HEK293 (cell line): ENCODE measurements around the gene FANK1.

Experiments
- CTCF ChIA-PET: fragments of 350-600 bp; formaldehyde crosslinking; extraction: SDS; loops from one replicate; lab custom pipeline; 2021; ENCODE audit warnings: antibody characterized with exemption; lab: Yijun Ruan, JAX
- POLR2A ChIA-PET: fragments of 300-600 bp; formaldehyde crosslinking; extraction: SDS; loops from one replicate; lab custom pipeline; 2020; ENCODE audit warnings: antibody characterized with exemption, inconsistent platforms; lab: Yijun Ruan, JAX
- H3K27ac ChIP-seq: fragments of 200-500 bp; sonication (Bioruptor generic); 2 replicates; pipeline ENCODE4 v1.5.1; 2014; ENCODE audit warnings: low read depth, low read length, control low read depth, inconsistent platforms; ENCODE audit errors: extremely low read depth
- H3K36me3 ChIP-seq, 2 experiments: fragments of 200-500 bp in 1 of 2; sonication (Bioruptor generic) in 1 of 2; 1 replicate in 1 of 2; 2 replicates in 1 of 2; pipeline ENCODE4 v1.5.1; 2014 to 2017; ENCODE audit warnings: inconsistent platforms in 2 of 2, low read length in 2 of 2; ENCODE audit not compliant: control insufficient read depth in 2 of 2, insufficient read depth in 1 of 2
- H3K4me1 ChIP-seq: fragments of 200-500 bp; sonication (Bioruptor generic); 2 replicates; pipeline ENCODE4 v1.5.1; 2014; ENCODE audit warnings: mild to moderate bottlenecking, low read length, inconsistent platforms; ENCODE audit not compliant: control insufficient read depth, insufficient read depth
- H3K4me3 ChIP-seq: 2 replicates; pipeline ENCODE4 v1.5.1; 2011; ENCODE audit warnings: low read depth, mild to moderate bottlenecking, control low read depth, low read length, moderate library complexity
- H3K9me3 ChIP-seq: fragments of 200-500 bp; sonication (Bioruptor generic); 2 replicates; pipeline ENCODE4 v1.5.1; 2014; ENCODE audit warnings: low read depth, low read length, inconsistent platforms; ENCODE audit not compliant: control insufficient read depth, insufficient read depth
- HOXA7 ChIP-seq: sonication (generic); formaldehyde crosslinking; IDR thresholded peaks from 2 replicates; pipeline ENCODE4 v1.8.1; 2022; ENCODE audit warnings: missing genetic modification reagents, borderline replicate concordance
- MEIS1 ChIP-seq: sonication (generic); formaldehyde crosslinking; IDR thresholded peaks from 2 replicates; pipeline ENCODE4 v1.8.1; 2022; ENCODE audit warnings: missing genetic modification reagents, mild to moderate bottlenecking, borderline replicate concordance
- SETDB1 ChIP-seq: IDR thresholded peaks from one replicate; pipeline ENCODE4 v1.6.1; 2017; ENCODE audit warnings: mild to moderate bottlenecking, low read length, moderate library complexity, mixed read lengths; ENCODE audit not compliant: insufficient read length
- WT1 ChIP-seq: fragments of 450-650 bp; formaldehyde crosslinking; IDR thresholded peaks from 2 replicates; pipeline ENCODE4 v1.5.1; 2016; ENCODE audit warnings: missing biosample characterization, missing genetic modification characterization
- YY2 ChIP-seq: fragments of 450-650 bp; formaldehyde crosslinking; IDR thresholded peaks from 2 replicates; pipeline ENCODE4 v1.5.1; 2016; ENCODE audit warnings: missing biosample characterization, missing genetic modification characterization
- ZBTB17 ChIP-seq: fragments of 450-650 bp; formaldehyde crosslinking; IDR thresholded peaks from 2 replicates; pipeline ENCODE4 v1.5.1; 2016; ENCODE audit warnings: missing biosample characterization, missing genetic modification characterization
- ZNF10 ChIP-seq: fragments of 450-650 bp; formaldehyde crosslinking; IDR thresholded peaks from 2 replicates; pipeline ENCODE4 v1.5.1; 2017; ENCODE audit warnings: missing biosample characterization, missing genetic modification characterization
- ZNF146 ChIP-seq: fragments of 450-650 bp; formaldehyde crosslinking; IDR thresholded peaks from 2 replicates; pipeline ENCODE4 v1.5.1; 2016; ENCODE audit warnings: missing biosample characterization, missing genetic modification characterization
- ZNF2 ChIP-seq: fragments of 450-650 bp; formaldehyde crosslinking; IDR thresholded peaks from 2 replicates; pipeline ENCODE4 v1.5.1; 2016; ENCODE audit warnings: missing biosample characterization, missing genetic modification characterization
- ZNF394 ChIP-seq: fragments of 450-650 bp; formaldehyde crosslinking; IDR thresholded peaks from 2 replicates; pipeline ENCODE4 v1.5.1; 2016; ENCODE audit warnings: missing biosample characterization, missing genetic modification characterization, mild to moderate bottlenecking, moderate library complexity, borderline replicate concordance
- ZNF768 ChIP-seq: fragments of 450-650 bp; formaldehyde crosslinking; IDR thresholded peaks from 2 replicates; pipeline ENCODE4 v1.5.1; 2018; ENCODE audit warnings: missing biosample characterization, mild to moderate bottlenecking, missing genetic modification characterization
- TF ChIP-seq, protein P1 (sequence below): fragments of 450-650 bp; formaldehyde crosslinking; IDR thresholded peaks from 2 replicates; pipeline ENCODE4 v1.5.1; 2016; ENCODE audit warnings: missing biosample characterization, missing genetic modification characterization
- TF ChIP-seq, protein P2 (sequence below): fragments of 450-650 bp; formaldehyde crosslinking; IDR thresholded peaks from 2 replicates; pipeline ENCODE4 v1.5.1; 2016; ENCODE audit warnings: missing biosample characterization, missing genetic modification characterization
- TF ChIP-seq, protein P3 (sequence below): fragments of 450-650 bp; formaldehyde crosslinking; IDR thresholded peaks from 2 replicates; pipeline ENCODE4 v1.5.1; 2016; ENCODE audit warnings: missing biosample characterization, missing genetic modification characterization, borderline replicate concordance
- TF ChIP-seq, protein P4 (sequence below): fragments of 450-650 bp; formaldehyde crosslinking; IDR thresholded peaks from 2 replicates; pipeline ENCODE4 v1.5.1; 2016; ENCODE audit warnings: missing biosample characterization, missing genetic modification characterization
- TF ChIP-seq, protein P5 (sequence below): fragments of 450-650 bp; formaldehyde crosslinking; IDR thresholded peaks from 2 replicates; pipeline ENCODE4 v1.5.1; 2016; ENCODE audit warnings: missing biosample characterization, missing genetic modification characterization
- TF ChIP-seq, protein P6 (sequence below): fragments of 450-650 bp; formaldehyde crosslinking; IDR thresholded peaks from 2 replicates; pipeline ENCODE4 v1.5.1; 2016; ENCODE audit warnings: missing biosample characterization, missing genetic modification characterization

The FANK1 gene

DNA sequence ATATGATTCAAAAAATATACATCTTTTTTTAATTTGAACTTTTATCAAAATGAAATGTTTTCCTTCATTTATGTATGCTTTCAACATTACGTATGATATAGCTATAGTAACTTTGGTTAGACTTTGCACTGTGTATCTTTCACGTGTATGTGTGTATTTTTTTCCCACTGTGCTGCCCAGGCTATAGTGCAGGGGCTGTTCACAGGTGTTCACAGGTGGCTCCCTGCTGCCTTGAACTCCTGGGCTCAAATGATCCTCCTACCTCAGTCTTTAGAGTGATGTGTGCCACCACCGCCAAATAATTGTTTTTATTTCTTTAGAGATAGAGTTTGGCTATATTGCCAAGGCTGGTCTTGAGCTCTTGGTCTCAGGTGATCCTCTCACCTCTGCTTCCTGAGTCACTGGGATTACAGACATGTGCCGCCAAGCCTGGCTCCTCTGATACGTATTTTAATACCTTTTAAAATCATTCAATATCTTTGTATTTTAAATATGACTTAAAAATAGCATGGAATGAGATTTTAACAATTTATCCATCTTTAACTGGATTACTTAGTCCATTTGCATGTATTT, 29.0 kb downstream of the FANK1 start:
- no peak overlapping the region for H3K27ac ChIP-seq
- no peak overlapping the region for H3K4me3 ChIP-seq
- POLR2A ChIA-PET = no interaction called here
- H3K4me1 ChIP-seq = no peaks in the 10 kb centered on the region
- TF ChIP-seq, protein P1, sequence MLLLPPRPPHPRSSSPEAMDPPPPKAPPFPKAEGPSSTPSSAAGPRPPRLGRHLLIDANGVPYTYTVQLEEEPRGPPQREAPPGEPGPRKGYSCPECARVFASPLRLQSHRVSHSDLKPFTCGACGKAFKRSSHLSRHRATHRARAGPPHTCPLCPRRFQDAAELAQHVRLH (tag by site-specific recombination) = no peak
- TF ChIP-seq ZNF2 (no peak), ZNF768 (tag by site-specific recombination) (no peak), ZBTB17 (tag by site-specific recombination) (no peak), ZNF146 (tag by site-specific recombination) (no peak), ZNF394 (tag by site-specific recombination) (no peak), MEIS1 (CRISPR knock-in tag) (no peak), SETDB1 (no peak), ZNF10 (no peak), WT1 (tag by site-specific recombination) (no peak), YY2 (tag by site-specific recombination) (no peak), HOXA7 (CRISPR knock-in tag) (no peak)
- TF ChIP-seq, protein P2, sequence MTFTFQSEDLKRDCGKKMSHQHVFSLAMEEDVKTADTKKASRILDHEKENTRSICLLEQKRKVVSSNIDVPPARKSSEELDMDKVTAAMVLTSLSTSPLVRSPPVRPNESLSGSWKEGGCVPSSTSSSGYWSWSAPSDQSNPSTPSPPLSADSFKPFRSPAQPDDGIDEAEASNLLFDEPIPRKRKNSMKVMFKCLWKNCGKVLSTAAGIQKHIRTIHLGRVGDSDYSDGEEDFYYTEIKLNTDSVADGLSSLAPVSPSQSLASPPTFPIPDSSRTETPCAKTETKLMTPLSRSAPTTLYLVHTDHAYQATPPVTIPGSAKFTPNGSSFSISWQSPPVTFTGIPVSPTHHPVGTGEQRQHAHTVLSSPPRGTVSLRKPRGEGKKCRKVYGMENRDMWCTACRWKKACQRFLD (tag by site-specific recombination) = no peak
- TF ChIP-seq, protein P3, sequence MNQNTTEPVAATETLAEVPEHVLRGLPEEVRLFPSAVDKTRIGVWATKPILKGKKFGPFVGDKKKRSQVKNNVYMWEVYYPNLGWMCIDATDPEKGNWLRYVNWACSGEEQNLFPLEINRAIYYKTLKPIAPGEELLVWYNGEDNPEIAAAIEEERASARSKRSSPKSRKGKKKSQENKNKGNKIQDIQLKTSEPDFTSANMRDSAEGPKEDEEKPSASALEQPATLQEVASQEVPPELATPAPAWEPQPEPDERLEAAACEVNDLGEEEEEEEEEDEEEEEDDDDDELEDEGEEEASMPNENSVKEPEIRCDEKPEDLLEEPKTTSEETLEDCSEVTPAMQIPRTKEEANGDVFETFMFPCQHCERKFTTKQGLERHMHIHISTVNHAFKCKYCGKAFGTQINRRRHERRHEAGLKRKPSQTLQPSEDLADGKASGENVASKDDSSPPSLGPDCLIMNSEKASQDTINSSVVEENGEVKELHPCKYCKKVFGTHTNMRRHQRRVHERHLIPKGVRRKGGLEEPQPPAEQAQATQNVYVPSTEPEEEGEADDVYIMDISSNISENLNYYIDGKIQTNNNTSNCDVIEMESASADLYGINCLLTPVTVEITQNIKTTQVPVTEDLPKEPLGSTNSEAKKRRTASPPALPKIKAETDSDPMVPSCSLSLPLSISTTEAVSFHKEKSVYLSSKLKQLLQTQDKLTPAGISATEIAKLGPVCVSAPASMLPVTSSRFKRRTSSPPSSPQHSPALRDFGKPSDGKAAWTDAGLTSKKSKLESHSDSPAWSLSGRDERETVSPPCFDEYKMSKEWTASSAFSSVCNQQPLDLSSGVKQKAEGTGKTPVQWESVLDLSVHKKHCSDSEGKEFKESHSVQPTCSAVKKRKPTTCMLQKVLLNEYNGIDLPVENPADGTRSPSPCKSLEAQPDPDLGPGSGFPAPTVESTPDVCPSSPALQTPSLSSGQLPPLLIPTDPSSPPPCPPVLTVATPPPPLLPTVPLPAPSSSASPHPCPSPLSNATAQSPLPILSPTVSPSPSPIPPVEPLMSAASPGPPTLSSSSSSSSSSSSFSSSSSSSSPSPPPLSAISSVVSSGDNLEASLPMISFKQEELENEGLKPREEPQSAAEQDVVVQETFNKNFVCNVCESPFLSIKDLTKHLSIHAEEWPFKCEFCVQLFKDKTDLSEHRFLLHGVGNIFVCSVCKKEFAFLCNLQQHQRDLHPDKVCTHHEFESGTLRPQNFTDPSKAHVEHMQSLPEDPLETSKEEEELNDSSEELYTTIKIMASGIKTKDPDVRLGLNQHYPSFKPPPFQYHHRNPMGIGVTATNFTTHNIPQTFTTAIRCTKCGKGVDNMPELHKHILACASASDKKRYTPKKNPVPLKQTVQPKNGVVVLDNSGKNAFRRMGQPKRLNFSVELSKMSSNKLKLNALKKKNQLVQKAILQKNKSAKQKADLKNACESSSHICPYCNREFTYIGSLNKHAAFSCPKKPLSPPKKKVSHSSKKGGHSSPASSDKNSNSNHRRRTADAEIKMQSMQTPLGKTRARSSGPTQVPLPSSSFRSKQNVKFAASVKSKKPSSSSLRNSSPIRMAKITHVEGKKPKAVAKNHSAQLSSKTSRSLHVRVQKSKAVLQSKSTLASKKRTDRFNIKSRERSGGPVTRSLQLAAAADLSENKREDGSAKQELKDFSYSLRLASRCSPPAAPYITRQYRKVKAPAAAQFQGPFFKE (tag by site-specific recombination) = no peak
- TF ChIP-seq, protein P4, sequence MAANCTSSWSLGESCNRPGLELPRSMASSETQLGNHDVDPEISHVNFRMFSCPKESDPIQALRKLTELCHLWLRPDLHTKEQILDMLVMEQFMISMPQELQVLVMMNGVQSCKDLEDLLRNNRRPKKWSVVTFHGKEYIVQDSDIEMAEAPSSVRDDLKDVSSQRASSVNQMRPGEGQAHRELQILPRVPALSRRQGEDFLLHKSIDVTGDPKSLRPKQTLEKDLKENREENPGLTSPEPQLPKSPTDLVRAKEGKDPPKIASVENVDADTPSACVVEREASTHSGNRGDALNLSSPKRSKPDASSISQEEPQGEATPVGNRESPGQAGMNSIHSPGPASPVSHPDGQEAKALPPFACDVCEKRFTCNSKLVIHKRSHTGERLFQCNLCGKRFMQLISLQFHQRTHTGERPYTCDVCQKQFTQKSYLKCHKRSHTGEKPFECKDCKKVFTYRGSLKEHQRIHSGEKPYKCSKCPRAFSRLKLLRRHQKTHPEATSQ (tag by site-specific recombination) = no peak
- TF ChIP-seq, protein P5, sequence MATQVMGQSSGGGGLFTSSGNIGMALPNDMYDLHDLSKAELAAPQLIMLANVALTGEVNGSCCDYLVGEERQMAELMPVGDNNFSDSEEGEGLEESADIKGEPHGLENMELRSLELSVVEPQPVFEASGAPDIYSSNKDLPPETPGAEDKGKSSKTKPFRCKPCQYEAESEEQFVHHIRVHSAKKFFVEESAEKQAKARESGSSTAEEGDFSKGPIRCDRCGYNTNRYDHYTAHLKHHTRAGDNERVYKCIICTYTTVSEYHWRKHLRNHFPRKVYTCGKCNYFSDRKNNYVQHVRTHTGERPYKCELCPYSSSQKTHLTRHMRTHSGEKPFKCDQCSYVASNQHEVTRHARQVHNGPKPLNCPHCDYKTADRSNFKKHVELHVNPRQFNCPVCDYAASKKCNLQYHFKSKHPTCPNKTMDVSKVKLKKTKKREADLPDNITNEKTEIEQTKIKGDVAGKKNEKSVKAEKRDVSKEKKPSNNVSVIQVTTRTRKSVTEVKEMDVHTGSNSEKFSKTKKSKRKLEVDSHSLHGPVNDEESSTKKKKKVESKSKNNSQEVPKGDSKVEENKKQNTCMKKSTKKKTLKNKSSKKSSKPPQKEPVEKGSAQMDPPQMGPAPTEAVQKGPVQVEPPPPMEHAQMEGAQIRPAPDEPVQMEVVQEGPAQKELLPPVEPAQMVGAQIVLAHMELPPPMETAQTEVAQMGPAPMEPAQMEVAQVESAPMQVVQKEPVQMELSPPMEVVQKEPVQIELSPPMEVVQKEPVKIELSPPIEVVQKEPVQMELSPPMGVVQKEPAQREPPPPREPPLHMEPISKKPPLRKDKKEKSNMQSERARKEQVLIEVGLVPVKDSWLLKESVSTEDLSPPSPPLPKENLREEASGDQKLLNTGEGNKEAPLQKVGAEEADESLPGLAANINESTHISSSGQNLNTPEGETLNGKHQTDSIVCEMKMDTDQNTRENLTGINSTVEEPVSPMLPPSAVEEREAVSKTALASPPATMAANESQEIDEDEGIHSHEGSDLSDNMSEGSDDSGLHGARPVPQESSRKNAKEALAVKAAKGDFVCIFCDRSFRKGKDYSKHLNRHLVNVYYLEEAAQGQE (tag by site-specific recombination) = no peak
- TF ChIP-seq, protein P6, sequence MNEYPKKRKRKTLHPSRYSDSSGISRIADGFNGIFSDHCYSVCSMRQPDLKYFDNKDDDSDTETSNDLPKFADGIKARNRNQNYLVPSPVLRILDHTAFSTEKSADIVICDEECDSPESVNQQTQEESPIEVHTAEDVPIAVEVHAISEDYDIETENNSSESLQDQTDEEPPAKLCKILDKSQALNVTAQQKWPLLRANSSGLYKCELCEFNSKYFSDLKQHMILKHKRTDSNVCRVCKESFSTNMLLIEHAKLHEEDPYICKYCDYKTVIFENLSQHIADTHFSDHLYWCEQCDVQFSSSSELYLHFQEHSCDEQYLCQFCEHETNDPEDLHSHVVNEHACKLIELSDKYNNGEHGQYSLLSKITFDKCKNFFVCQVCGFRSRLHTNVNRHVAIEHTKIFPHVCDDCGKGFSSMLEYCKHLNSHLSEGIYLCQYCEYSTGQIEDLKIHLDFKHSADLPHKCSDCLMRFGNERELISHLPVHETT = no peak
- TF ChIP-seq, all 188 proteins: peak for 0
- CTCF ChIA-PET = interaction anchor here (0.8 kb wide), 1 partner anchor 188 kb away, joined by 3 read pairs; no protein-coding TSS in a partner anchor
- Histone ChIP-seq H3K9me3 (no peaks in the 10 kb centered on the region), H3K36me3 (no peaks in the 10 kb centered on the region)
